Memory B cell (primary cell): ENCODE measurements around the gene WSCD2.

ENCODE experiments used
- ATAC-seq: fragments of 150-1000 bp; cut with Tn5 transposase; 2 replicates; pipeline ENCODE4 v1.10.0; 2021; ENCODE audit warnings: low read depth, mild to moderate bottlenecking, moderate library complexity
- DNase-seq, 2 donors: peaks; one replicate each; pipeline ENCODE4 v3.0.0; 2022; ENCODE audit warnings: low spot score in 2 of 2
- H3K27ac Mint-ChIP-seq: one replicate; pipeline ENCODE4 v1.8.0; 2022; ENCODE audit warnings: mild to moderate bottlenecking, moderate library complexity, mixed read lengths
- H3K27me3 Mint-ChIP-seq: one replicate; pipeline ENCODE4 v1.8.0; 2022; ENCODE audit warnings: mixed read lengths
- H3K36me3 Mint-ChIP-seq: one replicate; pipeline ENCODE4 v1.8.0; 2022; ENCODE audit warnings: mild to moderate bottlenecking, mixed read lengths
- H3K4me1 Mint-ChIP-seq: one replicate; pipeline ENCODE4 v1.8.0; 2022; ENCODE audit warnings: mixed read lengths
- H3K4me3 Mint-ChIP-seq: one replicate; pipeline ENCODE4 v1.8.0; 2022; ENCODE audit warnings: mild to moderate bottlenecking, moderate library complexity, mixed read lengths
- H3K9me3 Mint-ChIP-seq: one replicate; pipeline ENCODE4 v1.8.0; 2022; ENCODE audit warnings: mixed read lengths

WSCD2 gene

DNA sequence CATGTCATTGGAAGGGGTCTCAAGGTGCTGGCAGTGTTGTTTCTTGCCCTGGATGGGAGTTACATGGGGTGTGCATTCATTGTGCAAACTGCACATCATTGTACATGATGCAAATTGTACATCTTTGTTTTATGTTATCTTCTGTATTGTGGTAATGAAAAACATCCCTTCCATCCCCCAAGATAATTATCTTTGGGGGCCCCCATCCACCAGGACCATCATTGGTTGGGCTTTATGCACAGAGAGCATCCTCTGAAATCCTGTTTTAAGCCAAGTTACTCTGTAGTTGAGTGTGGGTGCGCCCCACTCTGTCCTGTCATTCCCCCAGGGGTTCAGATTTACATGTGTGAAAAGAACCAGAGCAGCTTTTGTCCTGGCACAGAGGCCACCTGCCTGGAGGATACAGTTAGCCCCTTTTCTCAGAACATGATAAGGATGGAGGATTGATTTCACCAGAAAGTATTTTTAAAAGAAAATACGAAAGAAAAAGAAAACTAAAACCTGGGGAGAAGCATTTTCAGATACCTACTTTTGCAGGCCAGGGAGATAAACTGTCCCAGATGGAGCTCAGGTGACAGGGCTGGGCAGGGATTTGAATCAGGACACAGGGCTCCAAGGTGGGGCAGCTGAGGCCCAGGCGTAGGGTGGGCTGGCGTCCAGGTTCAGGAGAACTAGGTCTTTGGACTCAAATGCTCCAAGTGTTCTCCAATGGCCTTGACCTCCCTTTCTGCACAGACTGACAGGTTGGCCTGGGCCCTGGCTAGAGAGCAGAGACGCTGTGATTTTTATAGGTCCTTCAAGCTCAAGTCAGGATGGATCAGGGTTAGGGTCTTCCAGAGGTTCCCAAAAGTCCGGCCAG lies 17.2 kb downstream of the WSCD2 start:
- Mint-ChIP-seq H3K4me1 (peaks cover 14% of the 10 kb centered on the region), H3K9me3 (peaks cover 2% of the 10 kb centered on the region), H3K27me3 (peaks cover 2% of the 10 kb centered on the region), H3K27ac (no peak overlapping the region), H3K36me3 (peaks cover 3% of the 10 kb centered on the region), H3K4me3 (peak overlapping the region; percentile 11)
- ATAC-seq (peak; percentile 59), DNase-seq (no peak)

- Mint-ChIP-seq H3K27ac (no peak overlapping the region), H3K36me3 (peaks cover 3% of the 10 kb centered on the region), H3K4me1 (peaks cover 14% of the 10 kb centered on the region), H3K4me3 (no peak overlapping the region), H3K27me3 (peaks cover 5% of the 10 kb centered on the region), H3K9me3 (peaks cover 2% of the 10 kb centered on the region)
- DNase-seq: no peak
- no peak for ATAC-seq
Observed at GRCh38 chr12:108147279-108147678, 18.2 kb downstream of the WSCD2 start.

GRCh38 chr12:108148521-108149074 lies 19.5 kb downstream of the WSCD2 start:
- no peak overlapping the region for H3K4me3 Mint-ChIP-seq
- H3K9me3 Mint-ChIP-seq: peaks cover 3% of the 10 kb centered on the region
- DNase-seq: no peak
- peaks cover 11% of the 10 kb centered on the region for H3K4me1 Mint-ChIP-seq
- H3K36me3 Mint-ChIP-seq: peaks cover 3% of the 10 kb centered on the region
- H3K27ac Mint-ChIP-seq: no peak overlapping the region
- ATAC-seq: no peak
- H3K27me3 Mint-ChIP-seq: peaks cover 6% of the 10 kb centered on the region

GRCh38 chr12:108150436-108150835 lies 21.3 kb downstream of the WSCD2 start:
- peaks cover 3% of the 10 kb centered on the region for H3K36me3 Mint-ChIP-seq
- H3K9me3 Mint-ChIP-seq: peaks cover 5% of the 10 kb centered on the region
- no peak overlapping the region for H3K27ac Mint-ChIP-seq
- ATAC-seq: no peak
- no peak for DNase-seq
- H3K27me3 Mint-ChIP-seq: peaks cover 10% of the 10 kb centered on the region
- no peak overlapping the region for H3K4me3 Mint-ChIP-seq
- peaks cover 8% of the 10 kb centered on the region for H3K4me1 Mint-ChIP-seq

DNA sequence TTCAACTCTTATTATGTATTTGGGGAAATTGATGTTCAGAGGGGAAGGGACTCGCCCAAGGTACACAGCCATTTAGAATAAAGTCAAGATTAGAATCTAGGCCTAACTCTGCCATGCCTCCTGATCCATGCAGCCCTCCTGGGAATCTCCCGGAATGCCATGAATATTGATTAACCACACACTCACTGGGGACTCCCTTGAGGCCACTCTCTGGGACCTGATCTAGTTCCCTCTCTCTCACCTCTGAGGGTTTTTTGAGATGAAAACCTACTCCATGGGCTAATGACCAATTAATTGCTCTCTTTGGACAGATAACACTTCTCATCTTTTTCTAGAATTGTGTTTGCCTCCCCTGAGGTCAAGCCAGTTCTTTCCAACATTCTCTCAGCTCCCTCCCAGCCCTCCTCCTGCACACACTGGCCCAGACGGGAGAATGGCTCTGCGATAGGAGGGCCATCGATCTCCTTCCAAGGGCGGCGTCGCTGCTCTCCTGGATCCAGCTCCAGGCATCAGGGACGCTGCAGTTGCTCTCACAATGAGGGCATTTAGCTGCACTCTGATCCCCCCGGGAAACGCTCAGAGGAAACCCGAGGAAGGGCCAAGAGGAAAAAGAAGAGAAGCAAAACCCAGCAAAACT lies 22.6 kb downstream of the WSCD2 start:
- H3K36me3 Mint-ChIP-seq: peaks cover 3% of the 10 kb centered on the region
- ATAC-seq: no peak

DNA sequence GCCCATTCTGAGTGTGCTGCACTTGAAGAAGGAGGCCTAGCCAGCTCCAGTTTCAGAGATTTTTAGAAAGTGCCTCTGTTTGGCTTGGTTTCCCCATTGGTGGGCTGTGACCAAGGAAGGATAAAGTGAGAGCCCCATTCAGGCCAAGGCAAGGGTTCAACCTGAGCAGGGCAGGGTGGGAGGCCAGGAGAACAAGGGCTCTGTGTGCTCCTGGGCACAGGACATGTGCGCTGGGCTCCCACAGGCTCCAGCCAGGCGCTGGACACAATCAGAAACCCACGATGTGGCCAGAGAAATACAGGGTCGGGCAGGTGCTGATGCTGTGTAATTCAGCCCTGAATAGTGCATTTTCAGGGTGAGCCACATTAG lies 23.1 kb downstream of the WSCD2 start:
- peaks cover 11% of the 10 kb centered on the region for H3K27me3 Mint-ChIP-seq
- no peak for ATAC-seq
- no peaks in the 10 kb centered on the region for H3K4me1 Mint-ChIP-seq
- DNase-seq: no peak
- peaks cover 3% of the 10 kb centered on the region for H3K36me3 Mint-ChIP-seq
- no peak overlapping the region for H3K4me3 Mint-ChIP-seq
- H3K27ac Mint-ChIP-seq: no peak overlapping the region
- peaks cover 5% of the 10 kb centered on the region for H3K9me3 Mint-ChIP-seq

More for the DNA sequence above, 22.6 kb downstream of the WSCD2 start:
- peaks cover 5% of the 10 kb centered on the region for H3K9me3 Mint-ChIP-seq
- DNase-seq: no peak
- H3K27ac Mint-ChIP-seq: no peak overlapping the region
- H3K27me3 Mint-ChIP-seq: peaks cover 10% of the 10 kb centered on the region
- no peaks in the 10 kb centered on the region for H3K4me1 Mint-ChIP-seq
- H3K4me3 Mint-ChIP-seq: no peak overlapping the region

DNA sequence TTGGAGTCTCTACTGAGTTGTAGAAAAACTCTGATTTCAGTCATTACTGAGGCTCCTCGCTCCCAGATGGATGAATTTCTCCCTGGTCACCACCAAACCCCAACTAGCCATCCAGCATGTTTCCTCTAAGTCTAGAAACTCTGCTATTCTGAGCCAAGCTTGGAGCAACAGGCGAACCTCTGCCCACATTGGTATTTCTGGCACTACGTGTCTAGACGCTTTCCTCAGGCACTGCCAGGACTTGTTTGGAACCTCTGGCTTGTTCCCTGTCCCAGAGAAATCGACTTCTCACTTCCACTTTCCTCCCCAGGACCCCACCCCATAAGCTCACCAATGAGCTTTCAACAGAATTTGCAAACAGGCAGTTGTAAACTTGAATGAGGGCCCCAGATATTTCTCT lies 27.6 kb downstream of the WSCD2 start:
- H3K36me3 Mint-ChIP-seq: peaks cover 7% of the 10 kb centered on the region
- no peak overlapping the region for H3K27ac Mint-ChIP-seq
- H3K9me3 Mint-ChIP-seq: peaks cover 5% of the 10 kb centered on the region
- ATAC-seq: no peak
- H3K27me3 Mint-ChIP-seq: peaks cover 11% of the 10 kb centered on the region
- H3K4me3 Mint-ChIP-seq: no peak overlapping the region
- H3K4me1 Mint-ChIP-seq: peaks cover 7% of the 10 kb centered on the region
- no peak for DNase-seq

DNA sequence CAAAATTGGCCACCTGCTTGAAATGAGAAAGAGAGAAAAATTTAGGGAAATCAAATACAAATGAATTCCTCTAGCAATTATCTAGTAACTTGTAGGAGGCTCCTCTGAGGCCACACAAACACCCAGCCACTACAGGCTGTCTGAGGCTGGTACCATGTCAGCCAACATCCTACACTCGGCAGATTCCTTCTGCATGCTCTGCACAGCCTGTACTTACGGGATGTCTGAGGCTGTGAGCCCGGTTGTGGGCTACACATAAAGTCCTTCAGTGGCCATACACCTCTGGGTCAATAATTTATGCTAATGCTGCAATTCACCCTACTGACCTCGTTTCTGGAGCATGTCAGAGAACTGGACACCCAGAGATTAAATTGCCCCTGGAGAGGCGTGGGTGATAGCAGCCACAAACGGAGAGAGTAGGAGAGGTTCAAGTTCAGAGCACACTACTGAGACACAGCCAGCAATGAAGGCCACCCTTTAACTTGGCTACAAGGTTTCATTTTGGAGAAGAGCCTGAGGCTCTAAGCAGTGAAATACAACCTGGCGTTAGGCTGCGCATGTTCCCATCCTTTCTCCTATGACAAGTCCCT lies 28.9 kb downstream of the WSCD2 start:
- DNase-seq: no peak

DNA sequence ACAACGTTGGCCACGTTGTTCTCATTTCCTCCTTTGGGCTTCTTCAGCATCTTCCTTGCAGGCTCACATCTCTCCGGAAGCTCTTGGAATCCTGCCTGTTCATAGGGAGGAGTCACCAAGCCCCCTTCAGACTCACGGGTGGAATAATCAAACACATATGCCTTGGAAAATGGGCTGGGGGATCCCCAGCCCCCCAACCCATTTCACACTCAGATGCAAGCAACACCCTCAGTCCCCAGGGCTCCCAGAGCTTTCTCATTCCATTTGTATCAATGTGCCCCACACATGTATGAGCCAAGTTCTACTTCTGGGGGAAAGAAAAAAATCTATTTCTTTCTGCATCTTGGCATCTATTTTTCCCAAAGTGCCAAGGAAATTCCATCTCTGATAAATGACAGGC lies 33.1 kb downstream of the WSCD2 start:
- peaks cover 8% of the 10 kb centered on the region for H3K36me3 Mint-ChIP-seq
- no peak overlapping the region for H3K27ac Mint-ChIP-seq
- ATAC-seq (no peak), DNase-seq (no peak)
- no peaks in the 10 kb centered on the region for H3K9me3 Mint-ChIP-seq
- H3K4me1 Mint-ChIP-seq: peaks cover 7% of the 10 kb centered on the region
- peaks cover 2% of the 10 kb centered on the region for H3K27me3 Mint-ChIP-seq
- no peak overlapping the region for H3K4me3 Mint-ChIP-seq

More for the DNA sequence above, 28.9 kb downstream of the WSCD2 start:
- peaks cover 7% of the 10 kb centered on the region for H3K4me1 Mint-ChIP-seq
- no peak overlapping the region for H3K27ac Mint-ChIP-seq
- H3K4me3 Mint-ChIP-seq: no peak overlapping the region
- H3K36me3 Mint-ChIP-seq: peaks cover 7% of the 10 kb centered on the region
- H3K27me3 Mint-ChIP-seq: peaks cover 9% of the 10 kb centered on the region
- ATAC-seq: no peak
- peaks cover 5% of the 10 kb centered on the region for H3K9me3 Mint-ChIP-seq

DNA sequence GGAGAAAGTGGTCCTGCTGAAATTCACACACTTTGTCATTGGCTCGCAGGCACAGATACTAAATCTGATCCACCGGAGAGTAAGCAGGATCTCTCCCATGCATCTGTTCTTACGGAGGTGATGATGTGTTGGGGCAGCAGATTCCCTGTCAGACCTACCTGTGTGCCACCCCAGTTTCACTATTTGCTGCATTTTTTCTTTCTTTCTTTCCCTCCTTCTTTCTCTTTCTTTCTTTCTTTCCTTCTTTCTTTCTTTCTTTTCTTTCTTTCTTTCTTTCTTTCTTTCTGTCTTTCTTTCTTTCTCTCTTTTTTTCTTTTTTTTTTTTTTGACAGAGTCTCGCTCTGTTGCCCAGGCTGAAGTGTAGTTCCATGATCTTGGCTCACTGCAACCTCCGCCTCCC lies 37.4 kb downstream of the WSCD2 start:
- Mint-ChIP-seq H3K36me3 (peaks cover 10% of the 10 kb centered on the region), H3K27me3 (peaks cover 5% of the 10 kb centered on the region), H3K4me1 (peaks cover 5% of the 10 kb centered on the region), H3K27ac (no peak overlapping the region), H3K9me3 (no peaks in the 10 kb centered on the region), H3K4me3 (no peak overlapping the region)
- DNase-seq (no peak), ATAC-seq (no peak)

DNA sequence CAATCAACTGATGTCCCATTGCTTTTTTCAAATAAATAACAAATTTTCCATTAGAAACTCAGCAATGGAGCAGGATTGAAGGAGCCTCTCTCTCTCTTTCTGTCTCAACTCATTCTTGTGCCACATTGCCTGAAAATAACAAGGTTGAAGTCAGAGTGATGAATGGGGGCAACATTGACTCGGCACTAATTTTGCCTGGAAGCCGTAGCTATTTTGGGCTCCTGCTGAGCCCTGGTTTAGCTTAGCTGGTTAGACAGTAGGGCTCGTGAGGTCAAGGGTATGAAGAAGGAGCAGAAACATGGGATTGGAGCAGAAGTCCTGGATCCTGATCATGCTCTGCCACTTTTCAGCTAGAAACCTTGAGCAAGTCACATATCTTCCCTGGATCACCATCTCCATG lies 38.9 kb downstream of the WSCD2 start:
- H3K36me3 Mint-ChIP-seq: peaks cover 10% of the 10 kb centered on the region
- ATAC-seq: no peak
- no peak overlapping the region for H3K27ac Mint-ChIP-seq
- H3K27me3 Mint-ChIP-seq: peaks cover 5% of the 10 kb centered on the region
- peaks cover 5% of the 10 kb centered on the region for H3K4me1 Mint-ChIP-seq
- H3K9me3 Mint-ChIP-seq: no peaks in the 10 kb centered on the region
- H3K4me3 Mint-ChIP-seq: no peak overlapping the region
- no peak for DNase-seq

DNA sequence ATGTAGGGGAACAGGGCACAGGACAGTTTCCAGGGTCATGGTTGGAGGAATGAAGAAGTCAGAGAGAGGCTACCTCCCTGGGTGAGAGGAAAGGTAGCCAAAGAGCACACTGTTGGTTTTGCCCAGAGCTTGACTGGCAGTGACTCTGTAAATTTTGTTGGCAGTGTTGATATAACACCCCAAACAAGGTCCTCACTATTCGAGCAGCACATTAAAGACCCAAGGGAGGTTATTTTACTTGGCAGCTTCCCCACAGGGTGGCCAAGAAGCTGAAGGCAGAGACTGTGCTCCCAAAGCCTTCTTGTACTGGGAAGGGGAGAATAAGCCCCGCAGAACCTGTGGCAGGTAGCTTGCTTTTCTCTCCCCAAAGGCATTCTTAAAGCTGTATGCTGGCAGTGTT lies 40.6 kb downstream of the WSCD2 start:
- no peaks in the 10 kb centered on the region for H3K9me3 Mint-ChIP-seq
- no peak for ATAC-seq
- DNase-seq: no peak
- peaks cover 5% of the 10 kb centered on the region for H3K27me3 Mint-ChIP-seq
- no peak overlapping the region for H3K27ac Mint-ChIP-seq
- no peak overlapping the region for H3K4me3 Mint-ChIP-seq
- H3K4me1 Mint-ChIP-seq: peaks cover 5% of the 10 kb centered on the region
- peaks cover 9% of the 10 kb centered on the region for H3K36me3 Mint-ChIP-seq

- Mint-ChIP-seq H3K4me3 (no peak overlapping the region), H3K36me3 (peaks cover 9% of the 10 kb centered on the region), H3K27me3 (peaks cover 5% of the 10 kb centered on the region), H3K27ac (no peak overlapping the region), H3K4me1 (peaks cover 5% of the 10 kb centered on the region), H3K9me3 (no peaks in the 10 kb centered on the region)
- DNase-seq (no peak), ATAC-seq (no peak)
Observed at GRCh38 chr12:108170164-108170563, 41.1 kb downstream of the WSCD2 start.

- H3K36me3 Mint-ChIP-seq: peaks cover 10% of the 10 kb centered on the region
- peaks cover 5% of the 10 kb centered on the region for H3K4me1 Mint-ChIP-seq
Observed at GRCh38 chr12:108172033-108172432, 42.9 kb downstream of the WSCD2 start.

More at GRCh38 chr12:108172033-108172432, 42.9 kb downstream of the WSCD2 start:
- no peak overlapping the region for H3K4me3 Mint-ChIP-seq
- no peak for ATAC-seq
- H3K9me3 Mint-ChIP-seq: peaks cover 2% of the 10 kb centered on the region
- H3K27ac Mint-ChIP-seq: no peak overlapping the region
- H3K27me3 Mint-ChIP-seq: peaks cover 5% of the 10 kb centered on the region
- no peak for DNase-seq
